CD8-positive, alpha-beta memory T cell (primary cell): ENCODE data around the gene CCDC195. TPM values are rescaled to one million over a fixed set of nuclear protein-coding genes. Genes with fewer than 3 reads are reported as not detected.

Experiments
- CTCF ChIA-PET: fragments of 350-600 bp; sonication (Branson Sonifier 250); formaldehyde crosslinking; loops from one replicate; lab custom pipeline; 2021; ENCODE audit warnings: antibody characterized with exemption; lab: Charles Lee
- POLR2A ChIA-PET: fragments of 350-600 bp; sonication (Branson Sonifier 250); formaldehyde crosslinking; loops from one replicate; lab custom pipeline; 2021; ENCODE audit warnings: antibody characterized with exemption; lab: Charles Lee
- DNase-seq, 5 donors: peaks; one replicate each; pipeline versions ENCODE4 v3.0.0 to v3.0.0-alpha.2; 2020 to 2022; ENCODE audit warnings: mixed read lengths in 1 of 5
- H3K27ac ChIP-seq: one replicate; pipeline ENCODE4 v1.7.0; 2013; ENCODE audit warnings: low read depth, mild to moderate bottlenecking, low read length, moderate library complexity
- H3K27me3 ChIP-seq: 2 replicates; pipeline ENCODE4 v1.7.0; 2013; ENCODE audit warnings: low read length, mild to moderate bottlenecking; ENCODE audit not compliant: insufficient read depth, poor library complexity, severe bottlenecking
- H3K36me3 ChIP-seq: 2 replicates; pipeline ENCODE4 v1.7.0; 2013; ENCODE audit warnings: mild to moderate bottlenecking, low read length, moderate library complexity; ENCODE audit not compliant: insufficient read depth
- H3K4me1 ChIP-seq: 2 replicates; pipeline ENCODE4 v1.7.0; 2013; ENCODE audit warnings: mild to moderate bottlenecking, low read length, moderate library complexity; ENCODE audit not compliant: insufficient read depth
- H3K4me3 ChIP-seq: 2 replicates; pipeline ENCODE4 v1.7.0; 2013; ENCODE audit warnings: mild to moderate bottlenecking, low read length
- H3K9me3 ChIP-seq: 2 replicates; pipeline ENCODE4 v1.7.0; 2013; ENCODE audit warnings: mild to moderate bottlenecking, low read length
- H3K27ac Mint-ChIP-seq, 8 donors: one replicate each; pipeline ENCODE4 v1.8.0; 2020 to 2021; ENCODE audit warnings: mixed read lengths in 8 of 8, mild to moderate bottlenecking in 6 of 8, inconsistent platforms in 3 of 8, moderate library complexity in 3 of 8
- H3K27me3 Mint-ChIP-seq, 2 donors: one replicate each; pipeline ENCODE4 v1.8.0; 2020 to 2021; ENCODE audit warnings: mixed read lengths in 2 of 2, mild to moderate bottlenecking in 1 of 2, moderate library complexity in 1 of 2
- H3K36me3 Mint-ChIP-seq, 3 donors: one replicate each; pipeline ENCODE4 v1.8.0; 2020 to 2021; ENCODE audit warnings: mixed read lengths in 3 of 3, inconsistent platforms in 1 of 3, mild to moderate bottlenecking in 1 of 3
- H3K4me1 Mint-ChIP-seq, 3 donors: one replicate each; pipeline ENCODE4 v1.8.0; 2020 to 2021; ENCODE audit warnings: mixed read lengths in 3 of 3, inconsistent platforms in 1 of 3, mild to moderate bottlenecking in 1 of 3
- H3K4me3 Mint-ChIP-seq, 7 donors: one replicate each; pipeline ENCODE4 v1.8.0; 2020 to 2021; ENCODE audit warnings: mixed read lengths in 7 of 7, mild to moderate bottlenecking in 6 of 7, moderate library complexity in 4 of 7, inconsistent platforms in 2 of 7
- H3K9me3 Mint-ChIP-seq, 5 donors: one replicate each; pipeline ENCODE4 v1.8.0; 2020 to 2022; ENCODE audit warnings: mixed read lengths in 5 of 5, mild to moderate bottlenecking in 3 of 5, moderate library complexity in 2 of 5, inconsistent platforms in 1 of 5
- polyA plus RNA-seq: library from polyadenylated mRNA; unstranded; fragments of 300-500 nt; fragmentation: Illumina TruSeq; gene quantifications from one replicate; pipeline ENCODE4 v1.2.3, GENCODE V29; 2021
- total RNA-seq, 2 experiments: library from RNA; stranded (reverse); gene quantifications; one replicate each; pipeline ENCODE4 v1.2.3, GENCODE V29; 2021

The CCDC195 gene
- total and polyA plus RNA-seq, 3 experiments from 2014 or later = not detected

DNA sequence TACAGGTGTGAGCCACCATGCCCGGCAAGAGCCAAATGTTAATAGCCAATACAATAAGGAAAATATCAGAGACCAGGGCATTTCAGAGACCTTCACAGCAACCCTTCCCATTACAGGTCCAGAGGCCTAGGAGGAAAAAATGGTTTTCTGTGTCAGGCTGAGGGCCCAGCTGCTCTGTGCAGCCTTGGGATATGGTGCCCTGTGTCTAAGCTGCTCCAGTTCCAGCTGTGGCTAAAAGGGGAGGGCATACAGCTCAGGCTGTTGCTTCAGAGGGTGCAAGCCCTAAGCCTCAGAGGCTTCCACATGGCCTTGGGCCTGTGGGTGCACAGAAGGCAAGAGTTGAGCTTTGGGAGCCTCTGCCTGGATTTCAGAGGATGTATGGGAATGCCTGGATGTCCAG, 20.1 kb upstream of the CCDC195 start:
- Histone ChIP-seq H3K9me3 (peaks cover 4% of the 10 kb centered on the region), H3K27ac (no peak overlapping the region), H3K36me3 (no peaks in the 10 kb centered on the region), H3K27me3 (no peaks in the 10 kb centered on the region), H3K4me3 (no peak overlapping the region), H3K4me1 (no peaks in the 10 kb centered on the region)
- H3K27me3 Mint-ChIP-seq = peaks cover 4 to 19% of the 10 kb centered on the region in 2 donors
- no peaks in the 10 kb centered on the region for H3K4me1 Mint-ChIP-seq
- H3K9me3 Mint-ChIP-seq = peaks cover 9 to 27% (median 19%) of the 10 kb centered on the region in 5 donors
- DNase-seq = no peak
- CTCF ChIA-PET = no interaction called here
- H3K36me3 Mint-ChIP-seq = peaks cover 0 to 27% (median 0%) of the 10 kb centered on the region in 3 donors
- H3K4me3 Mint-ChIP-seq = no peak overlapping the region
- POLR2A ChIA-PET = no interaction called here
- H3K27ac Mint-ChIP-seq = no peak overlapping the region

GRCh38 chr2:224734949-224735348, 18.8 kb upstream of the CCDC195 start:
- no peak overlapping the region for H3K4me3 Mint-ChIP-seq
- no peak overlapping the region for H3K4me3 ChIP-seq
- no peaks in the 10 kb centered on the region for H3K4me1 ChIP-seq
- no peak for DNase-seq
- H3K36me3 Mint-ChIP-seq = peaks cover 0 to 27% (median 0%) of the 10 kb centered on the region in 3 donors
- no peaks in the 10 kb centered on the region for H3K27me3 ChIP-seq
- no peaks in the 10 kb centered on the region for H3K36me3 ChIP-seq
- no peaks in the 10 kb centered on the region for H3K4me1 Mint-ChIP-seq
- CTCF ChIA-PET = no interaction called here
- no peak overlapping the region for H3K27ac ChIP-seq
- peaks cover 7 to 18% of the 10 kb centered on the region in 2 donors for H3K27me3 Mint-ChIP-seq
- peaks cover 4% of the 10 kb centered on the region for H3K9me3 ChIP-seq
- POLR2A ChIA-PET = no interaction called here
- peaks cover 9 to 27% (median 19%) of the 10 kb centered on the region in 5 donors for H3K9me3 Mint-ChIP-seq
- no peak overlapping the region for H3K27ac Mint-ChIP-seq

DNA sequence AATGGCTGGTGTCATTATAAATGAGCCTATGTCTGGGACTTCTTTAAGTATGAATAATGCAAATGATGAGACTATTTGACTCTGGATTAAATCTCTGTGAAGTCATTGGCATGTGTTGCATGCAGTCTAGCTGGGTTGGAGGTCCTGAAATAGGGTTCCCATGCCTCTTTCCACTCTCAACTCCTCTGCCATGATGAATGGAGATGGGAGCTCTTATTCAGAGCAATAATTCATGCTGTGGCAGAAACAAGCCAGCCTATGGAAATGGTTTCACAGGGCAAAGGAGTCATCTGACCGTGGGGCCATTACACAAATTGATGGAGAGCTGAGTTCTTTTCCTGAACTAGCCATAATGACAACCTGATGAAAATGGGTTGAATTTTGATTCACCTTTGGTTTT, 15.5 kb upstream of the CCDC195 start:
- peaks cover 16 to 23% of the 10 kb centered on the region in 2 donors for H3K27me3 Mint-ChIP-seq
- POLR2A ChIA-PET = no interaction called here
- H3K36me3 Mint-ChIP-seq = peaks cover 0 to 20% (median 0%) of the 10 kb centered on the region in 3 donors
- no peak overlapping the region for H3K27ac Mint-ChIP-seq
- DNase-seq = no peak
- Histone ChIP-seq H3K9me3 (peaks cover 4% of the 10 kb centered on the region), H3K27me3 (no peaks in the 10 kb centered on the region), H3K4me1 (no peaks in the 10 kb centered on the region), H3K36me3 (no peaks in the 10 kb centered on the region), H3K27ac (no peak overlapping the region), H3K4me3 (no peak overlapping the region)
- H3K4me3 Mint-ChIP-seq = no peak overlapping the region
- peaks cover 7 to 29% (median 20%) of the 10 kb centered on the region in 5 donors for H3K9me3 Mint-ChIP-seq
- CTCF ChIA-PET = no interaction called here
- H3K4me1 Mint-ChIP-seq = no peaks in the 10 kb centered on the region

- no peak overlapping the region for H3K4me3 ChIP-seq
- no peaks in the 10 kb centered on the region for H3K36me3 ChIP-seq
- DNase-seq = no peak
- no peaks in the 10 kb centered on the region for H3K4me1 Mint-ChIP-seq
- peaks cover 4 to 16% (median 9%) of the 10 kb centered on the region in 5 donors for H3K9me3 Mint-ChIP-seq
- H3K27me3 Mint-ChIP-seq = peaks cover 16 to 34% of the 10 kb centered on the region in 2 donors
- no peaks in the 10 kb centered on the region for H3K9me3 ChIP-seq
- no peak overlapping the region for H3K4me3 Mint-ChIP-seq
- ChIA-PET POLR2A (no interaction called here), CTCF (no interaction called here)
- no peak overlapping the region for H3K27ac ChIP-seq
- no peak overlapping the region for H3K27ac Mint-ChIP-seq
- peaks cover 0 to 7% (median 0%) of the 10 kb centered on the region in 3 donors for H3K36me3 Mint-ChIP-seq
- no peaks in the 10 kb centered on the region for H3K4me1 ChIP-seq
- no peaks in the 10 kb centered on the region for H3K27me3 ChIP-seq
These were observed 13.3 kb upstream of the CCDC195 start for GRCh38 chr2:224729435-224729834.

GRCh38 chr2:224724331-224724730, 8.2 kb upstream of the CCDC195 start:
- POLR2A ChIA-PET = no interaction called here
- no peak for DNase-seq
- Mint-ChIP-seq H3K36me3 (peaks cover 0 to 5% (median 0%) of the 10 kb centered on the region in 3 donors), H3K4me3 (no peak overlapping the region), H3K9me3 (peaks cover 2 to 15% (median 8%) of the 10 kb centered on the region in 5 donors), H3K4me1 (no peaks in the 10 kb centered on the region), H3K27ac (no peak overlapping the region), H3K27me3 (peaks cover 12 to 32% of the 10 kb centered on the region in 2 donors)
- CTCF ChIA-PET = no interaction called here
- Histone ChIP-seq H3K4me3 (no peak overlapping the region), H3K27me3 (no peaks in the 10 kb centered on the region), H3K9me3 (no peaks in the 10 kb centered on the region), H3K27ac (no peak overlapping the region), H3K4me1 (no peaks in the 10 kb centered on the region), H3K36me3 (no peaks in the 10 kb centered on the region)

DNA sequence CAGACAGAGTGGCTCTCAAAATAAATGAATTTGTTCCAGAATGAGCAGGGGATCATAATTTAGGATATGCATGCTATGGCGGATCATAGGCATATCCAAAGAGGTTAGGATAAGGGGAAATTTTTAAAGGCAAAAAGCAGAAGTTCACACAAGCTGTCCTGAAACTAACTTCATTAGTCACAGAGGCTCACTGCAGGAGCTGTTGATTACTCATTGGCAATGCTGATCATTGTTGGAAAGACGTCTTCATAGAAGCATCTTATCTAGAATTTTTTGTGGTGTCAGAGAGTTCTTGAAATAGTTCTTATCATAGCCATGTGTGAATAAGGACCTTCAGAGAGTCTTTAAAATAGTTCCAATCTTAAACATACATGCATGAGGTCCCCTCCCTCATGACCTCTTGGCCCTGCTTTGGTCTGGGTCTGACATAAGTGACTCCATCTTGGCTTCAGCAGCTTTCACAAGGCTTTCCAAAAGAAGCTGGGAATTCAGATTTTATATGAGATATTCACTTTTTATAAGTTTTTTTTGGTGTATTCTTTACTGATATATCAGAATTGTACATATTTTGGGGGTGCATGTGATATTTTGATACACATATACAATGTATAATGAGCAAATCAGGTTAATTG, 7.5 kb upstream of the CCDC195 start:
- ChIA-PET POLR2A (no interaction called here), CTCF (no interaction called here)
- Mint-ChIP-seq H3K9me3 (peaks cover 0 to 10% (median 4%) of the 10 kb centered on the region in 5 donors), H3K4me1 (no peaks in the 10 kb centered on the region), H3K27me3 (peaks cover 9 to 33% of the 10 kb centered on the region in 2 donors), H3K36me3 (peaks cover 0 to 5% (median 0%) of the 10 kb centered on the region in 3 donors), H3K4me3 (no peak overlapping the region), H3K27ac (no peak overlapping the region)
- DNase-seq = no peak
- H3K36me3 ChIP-seq = no peaks in the 10 kb centered on the region
- no peaks in the 10 kb centered on the region for H3K9me3 ChIP-seq
- H3K4me1 ChIP-seq = no peaks in the 10 kb centered on the region
- no peak overlapping the region for H3K27ac ChIP-seq
- H3K4me3 ChIP-seq = no peak overlapping the region
- no peaks in the 10 kb centered on the region for H3K27me3 ChIP-seq

- Mint-ChIP-seq H3K27me3 (peaks cover 6 to 32% of the 10 kb centered on the region in 2 donors), H3K4me1 (no peaks in the 10 kb centered on the region), H3K36me3 (no peaks in the 10 kb centered on the region), H3K27ac (no peak overlapping the region), H3K9me3 (peaks cover 0 to 4% (median 0%) of the 10 kb centered on the region in 5 donors), H3K4me3 (no peak overlapping the region)
- no peaks in the 10 kb centered on the region for H3K4me1 ChIP-seq
- H3K9me3 ChIP-seq = no peaks in the 10 kb centered on the region
- H3K27ac ChIP-seq = no peak overlapping the region
- no peak overlapping the region for H3K4me3 ChIP-seq
- CTCF ChIA-PET = no interaction called here
- no peaks in the 10 kb centered on the region for H3K27me3 ChIP-seq
- DNase-seq = no peak
- no peaks in the 10 kb centered on the region for H3K36me3 ChIP-seq
- POLR2A ChIA-PET = no interaction called here
These were observed 6.6 kb upstream of the CCDC195 start for GRCh38 chr2:224722770-224723169.

DNA sequence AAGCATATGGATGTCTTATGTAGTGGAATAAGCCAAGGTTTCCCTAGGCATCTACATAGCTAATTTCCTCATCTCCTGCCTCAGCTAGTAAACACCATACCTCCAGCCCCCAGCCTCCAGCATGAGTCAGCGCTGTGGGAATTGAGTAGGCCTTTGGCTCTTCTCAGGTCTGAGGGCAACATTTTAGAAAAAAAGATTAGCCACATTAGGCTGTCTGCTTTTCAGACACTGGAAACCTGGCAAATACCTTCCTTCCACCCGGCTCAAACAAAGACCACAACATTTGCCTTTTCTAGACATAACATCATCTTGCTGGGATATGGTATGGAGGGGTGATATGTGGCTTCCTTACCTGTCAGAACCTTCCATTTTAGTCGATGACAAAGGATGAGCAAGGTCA, 6.1 kb upstream of the CCDC195 start:
- no peak for DNase-seq
- peaks cover 4 to 35% of the 10 kb centered on the region in 2 donors for H3K27me3 Mint-ChIP-seq
- CTCF ChIA-PET = no interaction called here
- Histone ChIP-seq H3K4me3 (no peak overlapping the region), H3K4me1 (no peaks in the 10 kb centered on the region), H3K9me3 (no peaks in the 10 kb centered on the region), H3K36me3 (no peaks in the 10 kb centered on the region), H3K27me3 (no peaks in the 10 kb centered on the region), H3K27ac (no peak overlapping the region)
- no peaks in the 10 kb centered on the region for H3K36me3 Mint-ChIP-seq
- H3K9me3 Mint-ChIP-seq = peaks cover 0 to 3% (median 0%) of the 10 kb centered on the region in 5 donors
- H3K27ac Mint-ChIP-seq = no peak overlapping the region
- POLR2A ChIA-PET = no interaction called here
- no peak overlapping the region for H3K4me3 Mint-ChIP-seq
- H3K4me1 Mint-ChIP-seq = no peaks in the 10 kb centered on the region
